T-helper 17 cell (primary cell): ENCODE results near the gene CIITA. TPM values are rescaled to one million over a fixed set of nuclear protein-coding genes. Genes with fewer than 3 reads are reported as not detected.
"Not testable (repeated sequence)": the region's sequence is repeated elsewhere in the genome, so short reads cannot be mapped to it uniquely, and the experiment has no call there.

Experiments
- ATAC-seq: fragments of 150-1000 bp; cut with Tn5 transposase; 2 replicates; pipeline ENCODE4 v1.10.0; 2021; ENCODE audit warnings: mild to moderate bottlenecking, moderate library complexity
- DNase-seq, 3 donors: peaks; one replicate each; pipeline versions ENCODE4 v3.0.0 to v3.0.0-alpha.2; 2020 to 2021
- H3K9me3 ChIP-seq: one replicate; pipeline ENCODE4 v1.7.0; 2013; ENCODE audit warnings: low read length, mild to moderate bottlenecking; ENCODE audit not compliant: control insufficient read depth, poor library complexity, severe bottlenecking
- H3K27ac Mint-ChIP-seq: one replicate; pipeline ENCODE4 v1.8.0; 2022; ENCODE audit warnings: mild to moderate bottlenecking, moderate library complexity, mixed read lengths
- H3K27me3 Mint-ChIP-seq: one replicate; pipeline ENCODE4 v1.8.0; 2022; ENCODE audit warnings: mixed read lengths
- H3K36me3 Mint-ChIP-seq: one replicate; pipeline ENCODE4 v1.8.0; 2022; ENCODE audit warnings: low read depth, mixed read lengths
- H3K4me1 Mint-ChIP-seq: one replicate; pipeline ENCODE4 v1.8.0; 2022; ENCODE audit warnings: mild to moderate bottlenecking, mixed read lengths
- H3K4me3 Mint-ChIP-seq: one replicate; pipeline ENCODE4 v1.8.0; 2022; ENCODE audit warnings: mild to moderate bottlenecking, moderate library complexity, mixed read lengths
- total RNA-seq, 4 donors: library from RNA in 2 of 4; stranded (reverse) in 2 of 4; gene quantifications; one replicate each; pipeline ENCODE4 v1.2.3 and lab custom pipeline; 2022 to 2026

The CIITA gene
- total RNA-seq, 2 donors from 2014 or later = 9.7 to 25.3 TPM

DNA sequence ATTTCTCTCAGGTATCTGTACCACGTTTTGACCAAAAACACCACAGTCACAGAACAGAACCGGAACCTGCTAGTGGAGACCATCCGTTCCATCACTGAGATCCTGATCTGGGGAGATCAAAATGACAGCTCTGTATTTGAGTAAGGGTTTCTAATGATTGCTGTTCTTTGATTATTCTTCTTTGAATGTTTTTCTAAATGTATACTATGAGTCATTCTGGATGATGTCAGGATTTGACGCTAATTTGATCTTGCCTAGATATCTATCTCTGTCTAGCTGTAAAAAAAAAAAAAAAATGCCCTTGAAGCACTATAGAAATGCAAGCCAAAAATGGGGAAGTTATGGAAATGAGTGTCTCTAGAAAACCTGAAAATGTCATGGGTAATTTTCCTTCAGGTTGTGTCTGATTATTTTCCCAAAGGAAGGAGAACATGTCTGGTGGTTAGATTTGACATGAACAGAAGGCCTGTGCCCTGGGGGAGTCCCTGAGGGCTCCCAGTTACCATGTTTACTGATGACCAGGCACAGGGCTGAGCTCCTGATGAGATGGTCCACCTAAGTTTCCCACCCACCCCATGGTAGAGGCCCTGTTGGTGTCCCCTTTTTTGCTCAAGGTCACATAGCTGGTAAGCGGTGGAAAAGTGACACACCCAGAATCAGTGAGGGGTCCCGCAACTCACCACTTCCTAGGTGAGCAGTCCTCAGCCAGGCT, 80.9 kb downstream of the CIITA start:
- H3K27me3 Mint-ChIP-seq = no peaks in the 10 kb centered on the region
- H3K36me3 Mint-ChIP-seq = peaks cover 3% of the 10 kb centered on the region
- H3K9me3 ChIP-seq = no peaks in the 10 kb centered on the region
- peak; percentile 68 for ATAC-seq
- DNase-seq = no peak
- peak overlapping the region; percentile 90 for H3K27ac Mint-ChIP-seq
- H3K4me3 Mint-ChIP-seq = peak overlapping the region; percentile 36
- H3K4me1 Mint-ChIP-seq = peaks cover 24% of the 10 kb centered on the region

DNA sequence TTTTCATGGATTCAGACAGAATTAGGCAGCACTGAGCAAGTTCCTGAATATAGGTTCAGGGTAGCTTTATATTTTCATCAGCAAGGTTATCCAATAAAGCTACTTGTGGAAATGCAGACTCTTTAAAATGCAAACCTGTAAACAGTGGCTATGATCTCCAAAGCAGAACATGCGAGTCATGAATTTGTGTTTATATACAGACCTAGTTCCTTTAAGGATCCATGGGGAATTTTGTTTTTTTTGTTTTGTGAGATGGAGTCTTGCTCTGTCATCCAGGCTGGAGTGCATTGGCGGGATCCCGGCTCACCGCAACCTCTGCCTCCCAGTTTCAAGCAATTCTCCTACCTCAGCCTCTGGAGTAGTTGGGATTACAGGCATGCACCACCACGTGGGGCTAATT, 82.2 kb downstream of the CIITA start:
- ATAC-seq = no peak
- no peak for DNase-seq
- H3K9me3 ChIP-seq = no peaks in the 10 kb centered on the region
- peaks cover 3% of the 10 kb centered on the region for H3K36me3 Mint-ChIP-seq
- peak overlapping the region; percentile 90 for H3K27ac Mint-ChIP-seq
- peaks cover 24% of the 10 kb centered on the region for H3K4me1 Mint-ChIP-seq
- no peaks in the 10 kb centered on the region for H3K27me3 Mint-ChIP-seq
- no peak overlapping the region for H3K4me3 Mint-ChIP-seq

DNA sequence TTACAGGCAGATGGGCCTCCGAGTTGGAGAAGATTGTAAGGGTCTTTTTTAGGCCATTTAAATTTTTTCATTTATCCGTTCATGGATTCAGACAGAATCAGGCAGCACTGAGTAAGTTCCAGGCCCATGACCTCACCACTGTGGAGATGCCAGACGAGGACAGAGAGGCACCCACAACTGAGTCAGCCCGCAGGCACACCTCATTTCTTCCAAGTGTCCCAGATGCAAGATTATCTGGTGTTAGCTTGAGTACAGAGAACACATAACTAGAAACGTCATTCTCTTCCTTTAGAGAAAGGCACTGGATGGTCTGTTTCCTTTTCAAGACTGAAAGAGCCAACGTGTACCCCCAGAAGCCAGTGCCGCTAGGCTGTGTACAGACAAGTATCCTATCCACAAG, 84.2 kb downstream of the CIITA start:
- DNase-seq (no peak), ATAC-seq (no peak)
- Mint-ChIP-seq H3K27ac (peak overlapping the region; percentile 82), H3K27me3 (no peaks in the 10 kb centered on the region), H3K4me1 (peaks cover 30% of the 10 kb centered on the region), H3K4me3 (no peak overlapping the region), H3K36me3 (peaks cover 3% of the 10 kb centered on the region)
- no peaks in the 10 kb centered on the region for H3K9me3 ChIP-seq

DNA sequence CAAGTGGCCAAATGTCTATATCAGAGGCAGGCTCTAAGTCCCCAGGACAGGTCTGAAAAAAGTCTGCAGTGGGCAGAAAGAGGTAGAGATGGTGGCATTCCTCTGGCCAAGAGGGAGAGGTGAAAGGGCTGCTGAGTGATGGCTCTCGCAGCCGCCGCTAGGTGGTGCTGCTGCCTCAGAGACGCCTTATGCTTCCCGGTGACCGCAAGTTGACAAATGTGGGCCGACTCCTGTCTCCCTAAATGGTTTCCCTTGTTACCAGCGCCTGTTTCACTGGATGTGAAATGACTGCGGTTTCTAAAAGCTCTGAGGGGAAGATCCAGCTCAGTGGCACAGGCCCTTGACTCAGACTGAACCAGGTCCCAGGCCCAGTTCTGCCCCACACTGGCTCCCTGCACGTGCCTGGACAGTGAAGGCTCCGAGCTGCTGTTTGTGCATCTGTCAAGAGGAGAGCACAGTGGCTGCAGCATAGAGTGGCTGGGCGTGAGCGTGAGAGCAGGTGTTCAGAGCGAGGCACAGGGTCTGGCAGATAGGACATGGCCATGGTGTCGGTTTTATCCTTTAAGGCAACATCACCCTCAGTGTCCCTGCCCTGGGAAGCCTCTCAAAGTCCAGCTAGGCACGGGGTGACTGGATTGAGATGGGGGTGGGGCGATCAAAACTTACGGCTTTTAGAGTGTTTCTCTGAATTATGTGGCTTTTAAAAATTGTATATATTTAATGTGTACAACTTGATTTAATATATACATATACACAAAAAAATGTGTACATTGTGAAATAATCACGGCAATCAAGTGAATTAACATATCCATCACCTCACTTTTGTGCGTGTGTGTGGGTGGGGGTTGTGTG, 87.3 kb downstream of the CIITA start:
- H3K36me3 Mint-ChIP-seq = peaks cover 3% of the 10 kb centered on the region
- H3K4me3 Mint-ChIP-seq = peak overlapping the region; percentile 80
- H3K27me3 Mint-ChIP-seq = no peaks in the 10 kb centered on the region
- H3K9me3 ChIP-seq = no peaks in the 10 kb centered on the region
- ATAC-seq = peak; percentile 52
- H3K27ac Mint-ChIP-seq = peak overlapping the region; percentile 97
- peaks cover 24% of the 10 kb centered on the region for H3K4me1 Mint-ChIP-seq
- DNase-seq = peak; percentile 73 to 78 (median 75)

DNA sequence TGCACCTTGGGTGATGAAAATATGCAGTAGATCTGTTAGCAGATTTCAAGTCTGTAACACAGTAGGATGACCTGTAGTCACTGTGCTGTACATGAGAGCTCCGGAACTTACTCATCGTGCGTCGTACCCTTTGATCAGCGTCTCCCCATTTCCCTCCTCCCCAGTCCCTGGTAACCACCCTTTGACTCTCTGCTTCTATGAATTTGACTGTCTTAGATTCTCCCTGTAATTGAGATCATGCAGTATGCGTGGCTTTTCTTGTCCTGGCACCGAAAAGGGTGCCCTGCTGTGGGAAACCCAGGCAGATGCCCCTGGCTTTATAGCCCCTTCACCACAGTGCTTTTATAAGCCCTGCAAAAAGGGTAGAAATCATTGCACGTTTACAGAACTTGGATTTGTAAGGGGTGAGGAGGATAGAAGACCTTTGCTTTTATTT, 87.9 kb downstream of the CIITA start:
- no peaks in the 10 kb centered on the region for H3K9me3 ChIP-seq
- DNase-seq = peak; percentile 28 to 60 (median 34)
- peak overlapping the region; percentile 67 for H3K4me3 Mint-ChIP-seq
- H3K27me3 Mint-ChIP-seq = no peaks in the 10 kb centered on the region
- H3K27ac Mint-ChIP-seq = peak overlapping the region; percentile 97
- H3K4me1 Mint-ChIP-seq = peaks cover 24% of the 10 kb centered on the region
- peak; percentile 92 for ATAC-seq
- peaks cover 3% of the 10 kb centered on the region for H3K36me3 Mint-ChIP-seq

DNA sequence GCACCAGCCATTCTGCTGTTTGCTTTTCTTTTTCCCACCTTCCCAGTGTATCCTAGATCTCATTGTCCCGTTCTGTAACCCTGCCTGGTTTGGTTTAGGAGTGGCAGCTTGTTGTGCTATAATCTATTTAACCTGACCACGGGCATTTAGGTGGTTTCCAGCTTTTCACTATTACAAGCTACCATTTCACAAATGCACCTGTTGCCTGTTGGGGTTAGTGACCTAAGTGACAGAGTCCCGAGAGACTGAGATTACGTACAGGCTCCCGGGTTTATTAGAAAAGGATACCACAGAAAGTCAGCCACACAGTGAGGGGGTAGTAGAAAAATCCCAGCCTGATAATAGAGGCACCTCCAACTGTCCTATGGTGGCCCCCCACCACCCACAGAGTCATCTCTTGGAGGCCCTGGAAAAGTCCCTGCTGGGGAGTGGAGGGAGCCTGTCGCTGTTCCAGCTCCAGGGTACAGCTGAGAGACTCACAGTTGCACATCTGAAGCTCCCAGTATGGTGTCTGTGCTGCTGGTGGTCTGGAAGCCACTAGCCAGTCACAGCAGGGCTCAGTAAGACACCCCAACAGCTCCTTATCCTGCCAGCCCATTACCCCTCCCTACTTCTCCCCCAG, 88.5 kb downstream of the CIITA start:
- DNase-seq (peak in 1 of 3 donors; percentile 16), ATAC-seq (peak; percentile 45)
- peak overlapping the region; percentile 67 for H3K4me3 Mint-ChIP-seq
- H3K9me3 ChIP-seq = no peaks in the 10 kb centered on the region
- peaks cover 24% of the 10 kb centered on the region for H3K4me1 Mint-ChIP-seq
- no peaks in the 10 kb centered on the region for H3K27me3 Mint-ChIP-seq
- H3K27ac Mint-ChIP-seq = peak overlapping the region; percentile 97
- no peaks in the 10 kb centered on the region for H3K36me3 Mint-ChIP-seq

DNA sequence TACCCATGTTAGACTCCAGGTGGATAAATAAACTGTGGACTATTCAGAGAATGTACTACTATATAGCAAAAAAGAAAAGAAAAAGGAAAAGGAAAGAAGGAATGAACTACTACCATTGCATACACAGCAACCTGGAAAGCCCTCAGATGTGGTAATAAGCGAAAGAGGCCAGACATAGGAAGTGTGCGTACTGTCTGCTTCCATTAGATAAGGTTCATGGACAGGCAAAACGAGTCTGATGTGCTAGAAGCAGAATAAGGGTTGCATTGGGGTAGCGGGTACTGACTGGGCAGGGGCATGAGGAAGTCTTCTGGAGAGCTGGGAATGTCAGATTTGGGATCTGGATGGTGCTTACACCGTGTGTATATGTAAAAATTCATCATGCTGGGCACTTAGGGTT, 89.1 kb downstream of the CIITA start:
- Mint-ChIP-seq H3K4me3 (peak overlapping the region; percentile 39), H3K4me1 (peaks cover 28% of the 10 kb centered on the region), H3K36me3 (no peaks in the 10 kb centered on the region), H3K27me3 (no peaks in the 10 kb centered on the region), H3K27ac (peak overlapping the region; percentile 97)
- DNase-seq = no peak
- no peaks in the 10 kb centered on the region for H3K9me3 ChIP-seq
- ATAC-seq = no peak

DNA sequence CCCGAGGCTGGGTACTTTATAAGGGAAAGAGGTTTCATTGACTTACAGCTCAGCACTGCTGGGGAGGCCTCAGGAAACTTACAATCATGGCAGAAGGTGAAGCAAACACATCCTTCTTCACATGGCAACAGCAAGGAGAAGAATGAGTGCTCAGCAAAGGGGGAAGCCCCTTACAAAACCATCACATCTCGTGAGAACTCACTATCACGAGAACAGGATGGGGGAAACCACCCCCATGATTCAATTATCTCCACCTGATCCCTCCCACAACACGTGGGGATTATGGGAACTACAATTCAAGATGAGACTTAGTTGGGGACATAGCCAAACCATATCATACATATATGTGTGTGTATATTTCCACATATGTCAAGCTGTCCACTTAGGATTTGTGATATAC, 89.6 kb downstream of the CIITA start:
- not testable (repeated sequence) for ATAC-seq, DNase-seq, H3K36me3 Mint-ChIP-seq, H3K9me3 ChIP-seq, H3K27me3 Mint-ChIP-seq
- peaks cover 28% of the 10 kb centered on the region for H3K4me1 Mint-ChIP-seq
- peak overlapping the region; percentile 97 for H3K27ac Mint-ChIP-seq
- H3K4me3 Mint-ChIP-seq = peak overlapping the region; percentile 39

DNA sequence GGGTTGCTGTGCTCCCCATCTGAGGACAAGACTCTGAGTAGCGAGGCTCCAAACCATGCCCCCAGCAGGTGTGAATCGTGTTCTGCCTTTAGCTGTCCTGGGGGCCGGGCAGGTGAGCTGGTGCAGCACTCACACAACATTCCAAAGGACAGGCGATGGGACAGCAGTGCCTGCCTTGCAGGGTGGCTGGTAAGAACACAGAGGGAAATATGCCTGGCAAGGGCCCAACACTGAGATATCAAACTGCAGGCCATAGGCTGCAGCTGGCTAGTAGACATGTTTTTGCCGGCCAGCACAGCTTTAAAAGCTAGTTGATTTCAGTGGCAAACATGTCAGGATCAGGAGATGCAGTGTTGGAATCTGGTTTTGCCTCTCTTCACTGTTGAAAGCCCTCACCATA, 91.0 kb downstream of the CIITA start:
- Mint-ChIP-seq H3K36me3 (no peaks in the 10 kb centered on the region), H3K27ac (no peak overlapping the region), H3K4me1 (peaks cover 36% of the 10 kb centered on the region), H3K4me3 (no peak overlapping the region), H3K27me3 (no peaks in the 10 kb centered on the region)
- no peak for DNase-seq
- H3K9me3 ChIP-seq = no peaks in the 10 kb centered on the region
- no peak for ATAC-seq

DNA sequence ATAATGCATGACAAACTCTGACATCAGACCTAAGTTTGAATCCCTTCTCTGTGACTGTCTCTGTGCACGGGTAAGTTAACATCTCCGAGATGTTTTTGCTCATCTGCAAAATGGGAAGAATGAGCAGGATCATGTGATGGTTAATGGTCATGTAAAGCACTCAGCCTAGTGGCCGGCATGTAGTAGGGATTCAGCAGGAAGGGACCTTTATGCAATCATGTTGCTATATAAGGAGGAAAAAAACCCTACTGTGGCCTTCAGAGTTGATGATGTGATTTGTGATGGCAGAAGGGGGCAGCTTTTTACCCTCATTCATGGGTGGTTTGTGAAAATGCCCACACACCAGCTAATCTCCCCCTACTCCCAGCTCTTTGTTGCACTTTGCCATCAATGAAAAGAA, 91.5 kb downstream of the CIITA start:
- Mint-ChIP-seq H3K4me1 (peaks cover 39% of the 10 kb centered on the region), H3K27ac (no peak overlapping the region)
- no peak for ATAC-seq

DNA sequence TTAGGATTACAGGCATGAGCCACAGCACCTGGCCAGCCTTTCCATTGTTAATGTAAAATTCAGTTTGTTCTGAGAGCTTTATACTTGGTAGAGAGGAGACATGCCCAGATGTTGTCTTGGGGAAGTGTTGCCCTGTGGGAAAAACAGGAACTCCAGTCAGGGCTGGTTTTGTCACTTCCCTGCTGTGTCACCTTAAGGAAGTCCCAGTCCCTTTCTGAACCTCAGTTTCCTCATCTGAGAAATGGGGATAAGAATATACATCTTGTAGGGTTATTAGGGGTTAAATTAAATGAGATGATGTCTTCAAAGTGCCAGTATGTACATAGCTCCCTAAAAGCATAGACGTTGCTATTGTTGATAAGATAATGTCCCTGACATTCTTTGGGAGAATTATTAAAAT, 92.6 kb downstream of the CIITA start:
- Mint-ChIP-seq H3K27me3 (no peaks in the 10 kb centered on the region), H3K36me3 (peaks cover under 1% of the 10 kb centered on the region), H3K27ac (no peak overlapping the region), H3K4me3 (no peak overlapping the region), H3K4me1 (peaks cover 32% of the 10 kb centered on the region)
- H3K9me3 ChIP-seq = no peaks in the 10 kb centered on the region
- no peak for DNase-seq
- no peak for ATAC-seq

More for the DNA sequence above, 91.5 kb downstream of the CIITA start:
- no peaks in the 10 kb centered on the region for H3K9me3 ChIP-seq
- Mint-ChIP-seq H3K27me3 (no peaks in the 10 kb centered on the region), H3K4me3 (no peak overlapping the region), H3K36me3 (no peaks in the 10 kb centered on the region)
- no peak for DNase-seq

DNA sequence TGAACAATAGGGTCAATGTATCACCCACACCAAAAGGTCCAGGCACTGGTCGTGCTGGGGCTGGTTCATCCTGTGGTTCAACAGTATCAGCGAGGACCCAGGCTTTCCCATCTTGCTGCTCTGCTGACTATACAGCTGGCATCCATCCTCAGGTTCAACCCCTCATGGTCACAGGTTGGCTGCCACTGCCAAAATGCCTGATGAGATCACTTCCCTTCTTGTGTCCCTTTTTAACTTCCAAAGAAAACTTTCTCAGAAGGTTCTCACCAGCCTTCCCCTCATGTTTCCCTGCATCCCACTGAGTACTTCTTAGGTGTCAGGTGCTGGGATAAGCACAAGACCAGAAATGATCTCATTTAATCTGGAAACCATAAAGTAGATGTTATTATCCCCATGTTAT, 93.1 kb downstream of the CIITA start:
- Mint-ChIP-seq H3K4me1 (peaks cover 28% of the 10 kb centered on the region), H3K36me3 (peaks cover 3% of the 10 kb centered on the region)

DNA sequence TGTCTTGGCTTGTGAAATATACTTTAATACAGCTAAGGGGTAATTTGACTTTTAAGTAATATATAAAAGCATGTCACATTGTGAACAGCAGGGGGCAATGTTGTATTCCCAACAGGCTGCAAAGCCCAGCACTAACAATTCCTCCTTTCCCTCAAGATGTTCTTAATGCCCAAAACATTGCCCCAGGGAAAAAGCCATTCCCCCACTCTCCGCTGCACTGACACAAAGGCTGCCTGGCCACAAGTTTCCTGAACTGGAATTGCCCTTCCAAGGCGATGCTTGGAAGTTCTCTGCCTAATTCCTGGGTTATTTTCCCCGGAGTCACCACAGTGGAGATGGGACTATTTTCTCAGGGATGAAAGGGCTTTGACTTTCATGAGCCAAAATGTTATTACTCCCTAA, 94.6 kb downstream of the CIITA start:
- no peak overlapping the region for H3K4me3 Mint-ChIP-seq
- no peaks in the 10 kb centered on the region for H3K9me3 ChIP-seq
- H3K36me3 Mint-ChIP-seq = peaks cover 3% of the 10 kb centered on the region
- H3K27ac Mint-ChIP-seq = peak overlapping the region; percentile 90
- no peaks in the 10 kb centered on the region for H3K27me3 Mint-ChIP-seq
- ATAC-seq (no peak), DNase-seq (no peak)
- H3K4me1 Mint-ChIP-seq = peaks cover 16% of the 10 kb centered on the region

More for the DNA sequence above, 93.1 kb downstream of the CIITA start:
- no peaks in the 10 kb centered on the region for H3K27me3 Mint-ChIP-seq
- ATAC-seq (no peak), DNase-seq (no peak)
- H3K27ac Mint-ChIP-seq = no peak overlapping the region
- H3K9me3 ChIP-seq = no peaks in the 10 kb centered on the region
- H3K4me3 Mint-ChIP-seq = no peak overlapping the region
